GM18907 (cell line): ENCODE measurements around the gene MEIS1.

Experiments
- ATAC-seq: cut with Tn5 transposase; IDR thresholded peaks from one replicate; pipeline ENCODE4 v1.9.1; 2021; ENCODE audit warnings: mild to moderate bottlenecking, moderate library complexity; ENCODE audit not compliant: unreplicated experiment

MEIS1 gene

DNA sequence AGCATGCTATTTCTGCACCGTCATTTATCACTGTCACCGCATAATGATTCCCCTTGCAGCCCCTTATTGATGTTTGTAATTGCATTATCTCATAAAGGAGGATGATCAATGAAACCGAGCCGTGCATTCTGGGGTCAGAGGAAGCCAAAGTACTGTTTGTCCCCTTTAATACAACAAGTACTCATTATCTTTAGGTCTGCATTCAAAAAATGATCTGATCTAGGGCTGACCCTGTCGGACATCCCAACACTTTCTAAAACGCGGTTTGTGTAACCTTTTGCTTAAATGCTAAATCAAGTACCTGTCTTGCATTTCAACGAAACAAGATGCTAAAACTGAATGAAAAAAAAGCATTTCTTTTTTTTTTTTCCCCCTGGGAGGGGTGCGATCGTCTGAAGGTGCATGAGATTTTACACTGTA is 143.8 kb downstream of the MEIS1 start:
- no peak for ATAC-seq

DNA sequence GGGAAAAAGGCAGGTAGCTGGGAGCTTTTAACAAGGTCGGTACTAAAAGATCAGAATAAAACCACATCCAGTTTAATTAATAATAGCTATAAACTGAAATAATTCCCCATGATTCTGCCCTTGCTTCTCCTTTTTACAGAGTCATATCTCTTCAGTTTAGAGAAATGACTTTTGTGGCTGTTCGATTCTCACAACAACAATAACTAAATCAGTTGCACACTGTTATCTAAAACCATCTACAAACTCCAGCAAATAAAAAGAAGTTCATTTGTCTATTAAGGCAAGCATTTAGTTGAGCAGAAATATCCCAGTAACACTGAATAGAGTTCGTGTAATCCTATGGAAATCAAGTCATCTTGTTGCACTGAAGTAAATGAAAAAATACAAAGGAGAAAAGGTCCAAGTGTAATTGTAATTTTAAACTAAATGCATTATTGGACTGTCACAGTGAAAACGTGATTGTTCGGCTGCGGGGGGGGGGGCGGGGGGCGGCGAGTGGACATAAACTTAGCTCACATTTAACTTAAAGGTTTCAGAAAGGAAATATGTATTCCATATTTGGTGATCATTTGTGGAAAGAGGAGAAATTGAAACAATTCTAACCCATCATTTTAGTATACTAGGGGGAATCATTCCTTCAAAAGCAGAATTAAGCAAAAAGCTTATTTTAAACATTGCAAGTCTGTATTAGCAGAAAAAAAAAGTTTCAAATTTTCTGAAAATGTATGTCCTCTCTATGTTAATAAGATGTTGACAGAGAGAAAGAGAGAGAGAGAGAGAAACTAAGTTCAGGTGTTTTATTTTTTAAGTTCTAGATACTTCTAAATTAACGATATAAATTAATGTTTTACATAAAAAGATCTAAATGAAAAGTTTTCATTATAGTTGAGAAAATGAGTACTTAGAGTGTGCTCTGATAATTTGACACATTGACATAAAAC is 144.5 kb downstream of the MEIS1 start:
- no peak for ATAC-seq

DNA sequence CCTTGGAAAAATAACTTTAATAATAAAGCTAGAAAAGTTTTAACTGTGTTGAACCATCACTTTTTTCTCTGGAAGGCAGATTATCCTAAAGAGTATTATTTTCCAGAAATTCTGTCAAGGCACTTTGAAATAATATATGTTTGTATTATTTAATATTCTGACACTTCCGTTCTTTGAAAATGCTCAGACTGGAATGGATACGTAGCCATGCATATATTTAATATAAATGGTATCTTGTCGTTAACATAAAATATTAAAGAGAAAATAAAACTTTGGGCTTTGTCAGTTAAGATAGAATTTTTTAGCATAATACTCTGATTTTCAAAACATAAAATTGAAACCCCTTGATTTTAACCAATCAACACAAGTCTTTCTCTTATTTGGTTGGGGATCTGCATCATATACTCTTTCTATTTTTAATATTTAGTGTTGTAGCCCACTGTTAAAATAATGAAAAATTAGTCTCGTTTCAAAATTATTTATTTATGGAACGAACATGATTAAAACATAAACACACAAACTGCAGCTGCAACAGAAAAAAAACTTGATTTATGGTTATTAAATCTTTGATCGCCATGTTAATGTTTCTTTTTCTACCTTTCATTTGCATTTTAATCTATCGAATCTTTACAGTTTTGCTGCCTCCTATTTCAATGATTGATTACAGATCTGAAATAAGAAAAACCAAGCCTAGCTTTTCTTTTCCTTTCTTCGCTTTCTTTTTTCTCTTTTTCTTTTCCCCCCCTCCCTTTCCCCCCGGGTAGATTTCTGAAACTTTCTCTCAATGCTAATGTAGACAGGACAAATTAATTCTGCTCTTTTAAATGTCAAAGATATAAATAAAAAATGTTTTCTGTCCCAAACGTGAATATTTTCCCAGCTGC is 145.5 kb downstream of the MEIS1 start:
- no peak for ATAC-seq

DNA sequence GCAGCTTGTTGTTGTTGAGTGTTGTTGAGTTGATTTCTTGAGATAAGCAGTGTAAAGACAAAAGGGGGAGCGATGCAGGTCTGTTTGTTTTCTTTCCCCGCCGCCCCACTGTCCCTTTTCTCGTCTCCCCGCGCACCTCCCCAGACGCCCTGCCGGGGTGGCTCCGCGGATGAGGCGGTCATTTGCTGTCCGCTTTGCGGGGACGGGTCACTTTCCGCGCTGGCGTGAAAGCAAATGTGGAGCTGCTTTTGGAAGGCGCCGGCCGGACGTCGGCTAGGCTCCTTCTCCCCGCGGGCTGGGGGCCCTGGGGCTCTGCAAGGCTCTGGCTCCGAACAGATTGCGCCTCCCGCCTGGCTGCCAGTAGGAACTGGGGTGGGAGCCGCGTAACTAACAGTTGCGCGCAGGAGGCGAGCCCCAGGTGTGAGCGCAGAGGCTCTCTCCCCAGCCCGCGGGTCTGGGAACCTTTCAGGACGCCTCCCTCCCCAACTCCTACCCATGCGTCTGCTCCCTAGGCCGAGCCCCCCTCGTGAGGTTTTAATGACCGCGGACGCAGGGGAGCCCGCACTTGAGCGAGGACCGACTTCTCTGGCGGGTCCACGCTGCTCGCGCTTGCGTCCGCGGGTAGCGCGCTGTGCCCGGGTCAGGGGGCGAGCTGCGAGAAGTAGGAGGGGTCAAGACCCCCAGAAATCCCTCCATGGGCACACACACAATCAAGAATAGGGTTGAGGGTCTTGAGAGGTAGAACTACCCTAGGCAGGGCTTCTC is 146.6 kb downstream of the MEIS1 start:
- ATAC-seq, result no peak

DNA sequence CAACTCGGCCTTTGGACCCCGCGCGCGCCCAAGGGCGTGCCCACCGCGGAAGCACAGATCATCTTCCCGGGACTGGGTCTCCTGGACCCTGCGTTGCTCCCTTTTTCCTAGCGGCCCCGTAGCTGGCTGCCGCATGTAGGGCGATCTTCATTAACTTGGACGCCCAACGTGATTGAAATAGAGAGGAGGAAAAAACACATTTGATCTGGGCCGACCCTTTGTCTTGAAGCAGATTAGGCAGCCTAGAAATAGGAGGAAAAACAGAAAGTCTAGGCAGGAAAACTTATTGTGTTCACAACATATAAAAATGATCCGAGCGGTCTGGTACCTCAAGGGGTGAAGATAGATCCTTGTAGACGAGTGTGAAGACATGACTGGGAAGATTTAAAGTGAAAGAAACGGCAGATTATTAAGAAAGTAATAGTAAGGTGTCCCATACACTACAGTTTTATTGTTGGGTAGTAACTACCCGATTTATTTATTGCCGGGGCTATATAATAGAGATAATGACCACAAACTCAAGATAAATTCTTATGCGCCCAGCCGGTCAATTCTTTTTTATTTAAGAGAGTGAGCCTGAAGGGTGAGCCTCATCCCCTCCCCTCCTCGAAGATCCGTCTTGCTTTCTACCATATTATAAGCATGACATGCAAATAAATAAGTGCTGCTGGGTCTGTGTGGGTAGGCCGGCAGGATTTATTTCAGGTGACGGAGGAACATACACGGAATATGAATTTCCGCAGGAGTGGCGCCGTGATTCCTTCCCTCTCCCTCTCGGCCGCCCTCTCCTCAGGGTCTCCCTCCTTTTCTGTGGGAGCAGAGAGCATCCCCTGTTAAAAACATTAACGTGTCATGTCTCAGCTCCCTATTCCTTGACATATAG is 147.4 kb downstream of the MEIS1 start:
- no peak for ATAC-seq

DNA sequence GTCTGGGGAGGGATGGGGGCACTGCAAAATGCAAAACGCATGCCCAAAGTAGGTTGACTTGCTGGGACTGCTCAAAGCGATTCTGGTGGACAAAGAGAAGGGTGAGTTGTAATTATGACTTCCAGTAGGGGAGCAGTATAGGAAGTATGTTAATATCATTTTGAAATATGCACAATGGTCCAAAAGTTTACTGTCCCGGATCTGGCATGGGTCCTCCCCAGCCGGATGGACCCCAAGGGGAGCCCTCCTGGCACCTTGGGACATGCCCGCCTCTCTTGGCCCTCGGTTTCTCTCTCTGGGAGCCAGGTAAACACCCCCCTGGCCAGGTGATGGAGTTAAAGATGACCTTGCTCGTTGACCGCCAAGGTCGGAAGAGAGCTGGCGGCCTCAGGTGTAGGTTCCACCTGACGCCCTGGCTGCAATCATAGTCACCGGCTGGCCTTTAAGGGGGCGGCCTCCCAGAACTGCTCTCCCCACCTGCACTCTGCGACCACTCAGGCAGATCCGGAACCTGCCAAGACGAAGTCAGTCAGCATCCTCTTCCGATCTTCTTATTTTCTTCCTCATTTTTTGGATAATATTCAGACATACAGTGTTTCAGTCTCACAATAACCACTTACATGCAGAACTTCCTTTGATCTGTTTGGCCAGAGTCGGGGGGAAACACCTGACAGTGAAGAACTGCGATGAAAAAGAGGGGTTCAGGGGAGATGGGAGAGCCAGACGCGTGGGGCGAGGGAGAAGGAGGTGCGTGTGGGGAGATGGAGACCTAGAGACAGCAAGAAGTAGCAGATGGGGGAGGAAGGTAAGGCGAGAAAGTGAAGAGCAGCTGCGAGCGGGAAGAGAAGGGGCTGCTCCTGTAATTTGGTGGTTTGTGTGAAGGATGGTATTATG is 148.3 kb downstream of the MEIS1 start:
- ATAC-seq, result no peak

DNA sequence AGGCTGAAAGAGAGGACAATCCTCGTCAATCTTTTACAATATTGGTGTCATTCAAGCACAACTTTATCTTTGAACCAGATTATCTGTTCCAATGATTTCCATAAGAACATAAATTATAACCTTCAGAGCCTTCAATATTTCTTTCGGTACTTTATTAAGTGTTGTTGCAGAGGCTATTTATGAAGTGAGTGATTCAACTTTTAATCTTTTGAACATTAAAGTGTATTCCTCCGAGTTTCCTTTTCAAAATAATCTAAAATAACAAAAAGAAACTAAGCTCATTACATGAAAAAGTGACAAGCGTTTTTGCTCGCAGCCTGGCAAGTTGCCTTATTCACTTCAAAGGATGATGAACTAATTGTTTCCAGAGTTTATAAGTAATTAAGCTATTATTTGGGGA is 149.0 kb downstream of the MEIS1 start:
- no peak for ATAC-seq

DNA sequence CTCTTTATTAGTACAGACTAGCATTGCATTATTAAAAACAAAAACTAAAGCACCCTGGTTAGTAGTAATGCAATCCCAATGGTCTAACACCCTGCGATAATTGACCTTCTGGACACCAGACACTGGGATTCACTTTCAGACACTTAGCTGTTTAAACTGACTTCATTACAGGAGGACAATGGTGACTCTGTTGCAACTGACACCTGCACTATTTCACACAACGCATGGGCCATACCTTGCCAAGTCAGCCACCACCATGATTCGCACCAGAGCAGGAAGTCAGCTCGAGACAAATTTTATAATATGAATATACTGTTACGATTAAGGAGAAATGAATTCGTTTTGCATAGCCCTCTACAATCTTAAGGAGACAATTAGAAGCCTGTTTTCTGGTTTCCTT is 150.7 kb downstream of the MEIS1 start:
- ATAC-seq, result no peak

DNA sequence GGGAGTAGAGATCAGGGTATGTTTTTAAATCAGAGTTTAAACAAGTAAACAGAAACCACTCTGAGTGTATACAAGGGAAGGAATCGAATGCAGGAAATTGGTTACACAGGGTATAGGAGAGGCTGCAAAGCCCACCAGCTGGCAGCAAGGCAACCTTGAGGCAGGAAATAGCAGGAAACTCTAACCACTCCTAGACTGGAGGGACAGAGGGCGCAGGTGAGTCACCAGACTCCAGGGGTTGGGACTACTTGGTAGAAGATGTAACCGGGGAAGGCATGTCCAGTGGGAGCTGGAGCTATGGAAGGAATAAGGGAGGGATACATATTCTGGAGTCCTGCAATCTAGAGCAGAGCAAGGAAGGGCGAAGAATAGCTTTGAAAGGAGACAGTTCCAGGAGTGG is 152.3 kb downstream of the MEIS1 start:
- no peak for ATAC-seq

DNA sequence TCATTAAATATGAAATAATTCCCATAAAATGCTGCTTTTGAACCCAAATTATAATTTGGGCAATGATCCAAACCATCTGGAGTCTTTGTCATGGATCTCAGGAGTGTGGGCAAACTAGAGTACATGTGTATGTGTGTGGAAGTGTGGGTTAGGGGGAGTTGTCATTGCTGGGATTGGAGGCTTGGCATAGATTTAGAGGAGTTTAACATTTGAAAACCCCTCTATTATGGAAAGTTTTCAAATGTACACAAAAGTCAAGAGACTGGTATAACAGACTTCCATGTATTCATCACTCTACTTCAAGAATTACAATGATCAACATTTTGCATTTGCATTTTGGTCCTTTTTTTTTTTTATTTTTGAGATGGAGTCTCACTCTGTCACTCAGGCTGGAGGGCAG is 159.1 kb downstream of the MEIS1 start:
- ATAC-seq, result no peak

DNA sequence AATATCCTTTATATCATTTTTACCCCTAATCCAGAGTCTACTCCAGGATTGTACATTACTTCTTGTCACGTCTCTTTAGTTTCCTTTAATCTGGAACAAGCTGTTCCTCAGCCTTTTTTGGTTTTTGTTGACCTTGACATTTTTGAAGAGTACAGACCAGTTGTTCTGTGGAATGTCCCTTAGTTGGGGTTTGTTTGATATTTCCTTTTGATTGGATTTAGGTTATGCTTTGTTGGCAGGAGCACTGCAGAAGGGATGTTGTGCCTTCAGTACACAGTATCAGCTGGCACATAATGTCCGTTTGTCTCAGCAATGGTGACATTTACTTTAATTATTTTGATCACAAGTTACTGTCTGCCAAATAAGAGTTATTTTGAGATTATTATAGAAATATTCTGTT is 160.6 kb downstream of the MEIS1 start:
- no peak for ATAC-seq

DNA sequence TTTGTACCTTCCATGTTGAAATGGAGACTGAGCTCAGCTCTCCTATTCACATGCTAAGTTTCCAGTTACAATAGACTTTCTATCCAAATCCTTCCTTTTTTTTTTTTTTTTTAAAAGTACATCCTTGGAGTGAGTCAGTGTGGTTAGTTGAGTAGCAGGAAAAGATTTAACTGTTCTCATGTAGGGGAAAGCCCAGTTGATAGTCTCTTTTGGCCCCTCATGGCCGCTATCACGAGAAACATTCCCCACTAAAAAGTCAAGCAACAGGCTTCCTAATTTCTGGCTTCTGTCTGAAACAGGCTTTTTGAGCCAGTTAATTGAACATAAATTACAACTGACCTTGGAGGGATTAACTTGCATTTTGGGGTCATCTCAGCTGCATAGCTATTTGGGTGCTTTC is 161.3 kb downstream of the MEIS1 start:
- no peak for ATAC-seq

DNA sequence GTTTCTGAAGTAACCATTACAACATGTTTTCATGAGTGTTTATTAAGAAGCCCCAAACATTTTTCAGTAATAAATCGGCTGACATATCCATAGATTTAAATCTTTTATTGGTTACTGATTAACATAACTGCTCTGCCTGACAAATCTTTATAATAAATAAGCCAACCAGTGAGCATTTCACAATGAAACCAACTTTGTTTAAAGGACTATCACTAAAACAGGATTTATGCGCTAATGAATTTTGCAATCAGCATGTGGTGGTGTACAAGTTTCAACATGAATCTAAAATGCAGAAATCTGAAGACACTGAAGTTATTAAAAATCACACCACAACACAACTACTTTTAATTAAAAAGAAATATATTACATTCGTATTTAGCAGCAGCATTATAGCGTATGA is 166.7 kb downstream of the MEIS1 start:
- no peak for ATAC-seq

DNA sequence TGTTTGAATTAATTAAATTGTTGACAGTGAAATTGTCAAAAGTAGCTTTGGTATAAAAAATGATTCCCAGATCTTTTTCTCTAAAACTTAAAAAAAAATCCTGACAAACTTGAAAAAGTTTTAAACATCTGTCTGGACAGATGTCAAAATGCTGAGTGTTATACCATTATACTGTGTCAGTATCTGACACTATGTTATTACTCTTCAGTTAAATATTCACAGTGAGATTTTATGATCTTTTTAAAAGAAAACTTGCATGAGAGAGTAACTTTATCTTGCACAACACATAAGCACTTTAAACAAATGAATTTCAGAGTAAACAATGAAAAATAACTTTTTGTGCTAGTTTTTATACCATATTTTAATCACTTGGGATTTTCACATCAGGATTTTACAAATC is 167.4 kb downstream of the MEIS1 start:
- no peak for ATAC-seq

DNA sequence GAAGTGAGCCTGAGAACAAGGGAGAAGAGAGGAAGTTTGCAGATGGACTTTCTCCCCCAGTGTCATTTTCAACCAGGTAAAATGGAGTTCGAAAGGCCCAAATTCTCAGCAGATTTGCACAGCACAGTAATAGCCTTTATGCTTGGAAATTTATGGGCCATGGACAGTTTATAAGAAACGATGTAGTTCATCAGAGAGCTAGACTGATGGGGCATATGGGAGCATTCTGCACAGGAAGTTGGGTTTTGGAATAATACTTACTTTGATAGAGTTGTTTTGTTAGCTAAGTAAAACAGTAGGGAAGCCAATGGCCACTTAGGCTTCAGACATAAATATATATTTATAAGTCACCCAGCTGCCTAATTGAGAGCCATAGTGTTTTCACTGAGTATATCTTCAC is 169.4 kb downstream of the MEIS1 start:
- ATAC-seq, result no peak

DNA sequence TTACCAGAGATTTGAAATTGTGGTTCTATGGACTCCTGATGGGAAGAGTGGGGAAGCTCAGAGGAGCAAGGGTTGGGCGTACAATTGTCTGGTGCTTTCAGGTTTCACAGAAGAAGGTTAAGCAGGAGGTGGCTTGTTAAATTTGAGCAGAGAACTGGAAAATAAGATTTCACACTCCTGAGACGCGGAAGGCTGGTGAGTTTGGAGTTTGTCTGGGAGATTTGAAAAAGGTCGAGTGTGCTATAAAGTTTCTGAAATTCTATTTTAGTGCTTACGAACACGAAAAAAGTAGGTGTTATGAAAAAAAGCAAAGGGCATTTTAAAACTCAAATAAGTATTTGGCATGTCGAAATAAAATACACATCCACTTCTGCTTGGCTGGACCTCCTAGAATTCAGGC is 170.1 kb downstream of the MEIS1 start:
- no peak for ATAC-seq

DNA sequence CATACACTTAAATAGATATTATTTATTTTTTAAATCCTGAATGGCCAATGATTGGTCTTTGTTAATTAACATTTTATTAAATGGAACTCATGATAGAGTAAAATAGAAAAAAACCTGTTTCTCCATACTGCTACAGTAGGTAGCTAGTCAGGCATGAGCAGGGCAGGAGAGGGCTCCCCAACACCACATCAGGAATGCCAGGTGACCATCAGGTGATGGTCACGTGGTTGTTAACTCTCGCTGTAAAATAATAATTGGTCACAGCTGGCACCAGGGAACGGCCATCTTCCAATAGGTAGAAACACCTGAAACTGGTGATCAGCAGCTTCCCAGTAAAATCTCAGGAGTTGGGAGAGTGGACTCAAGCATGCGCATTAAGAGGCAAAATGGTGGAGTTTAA is 172.2 kb downstream of the MEIS1 start:
- no peak for ATAC-seq
